VCaP (cell line): ENCODE measurements around the gene EVC2.
"Not testable (repeated sequence)": the region's sequence is repeated elsewhere in the genome, so short reads cannot be mapped to it uniquely, and the experiment has no call there.

Source experiments
- H3K27ac ChIP-seq: fragments of 450-650 bp; 2 replicates; pipeline ENCODE4 v1.5.1; 2017
- TF ChIP-seq, protein P1 (sequence below): fragments of 450-650 bp; conservative IDR thresholded peaks from 2 replicates; pipeline ENCODE4 v1.5.1; 2017; ENCODE audit warnings: mild to moderate bottlenecking, moderate library complexity

EVC2 gene

DNA sequence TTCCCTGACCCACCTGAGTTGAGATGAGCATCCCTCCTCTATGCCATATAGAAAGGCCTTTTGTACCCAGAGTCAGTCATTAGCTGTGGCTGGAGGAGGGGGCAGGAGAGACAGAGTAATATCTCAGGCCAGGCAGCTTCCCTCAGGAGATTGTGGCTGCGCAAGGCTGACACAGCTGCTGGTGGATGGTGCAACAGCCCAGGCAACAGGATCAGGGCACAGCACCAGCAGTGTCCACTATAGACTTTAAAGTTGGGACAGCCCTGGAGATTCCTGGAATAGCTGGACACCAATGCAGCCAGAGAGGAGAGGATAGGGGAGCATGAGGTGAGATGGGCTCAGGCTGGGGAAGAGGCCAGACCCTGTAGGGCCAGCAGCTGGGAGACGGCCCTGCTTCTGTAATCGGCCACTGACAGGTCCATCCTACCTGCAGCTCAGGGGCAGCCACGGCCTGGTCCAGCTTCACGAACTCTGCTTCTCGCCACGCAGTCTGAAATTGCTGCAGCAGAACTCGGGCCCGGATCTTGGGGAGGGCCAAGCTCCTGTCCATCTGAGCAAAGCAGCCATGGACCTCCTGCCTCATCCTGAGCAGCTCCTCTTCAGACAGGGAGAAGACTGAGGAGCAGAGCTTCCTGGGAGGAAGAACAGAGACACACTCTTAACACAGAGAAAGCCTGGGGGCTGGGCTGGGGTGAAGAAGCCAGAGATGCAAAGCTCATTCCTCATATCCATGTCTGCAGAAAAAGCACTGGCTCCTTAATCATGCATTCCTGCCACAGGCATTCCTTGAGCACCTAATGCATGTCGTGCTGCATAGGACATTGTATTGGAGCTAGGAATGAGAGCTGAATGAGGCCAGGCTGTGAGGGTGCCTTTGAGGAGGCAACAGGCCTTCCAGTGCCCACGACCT lies 90.1 kb downstream of the EVC2 start:
- TF ChIP-seq, protein P1, sequence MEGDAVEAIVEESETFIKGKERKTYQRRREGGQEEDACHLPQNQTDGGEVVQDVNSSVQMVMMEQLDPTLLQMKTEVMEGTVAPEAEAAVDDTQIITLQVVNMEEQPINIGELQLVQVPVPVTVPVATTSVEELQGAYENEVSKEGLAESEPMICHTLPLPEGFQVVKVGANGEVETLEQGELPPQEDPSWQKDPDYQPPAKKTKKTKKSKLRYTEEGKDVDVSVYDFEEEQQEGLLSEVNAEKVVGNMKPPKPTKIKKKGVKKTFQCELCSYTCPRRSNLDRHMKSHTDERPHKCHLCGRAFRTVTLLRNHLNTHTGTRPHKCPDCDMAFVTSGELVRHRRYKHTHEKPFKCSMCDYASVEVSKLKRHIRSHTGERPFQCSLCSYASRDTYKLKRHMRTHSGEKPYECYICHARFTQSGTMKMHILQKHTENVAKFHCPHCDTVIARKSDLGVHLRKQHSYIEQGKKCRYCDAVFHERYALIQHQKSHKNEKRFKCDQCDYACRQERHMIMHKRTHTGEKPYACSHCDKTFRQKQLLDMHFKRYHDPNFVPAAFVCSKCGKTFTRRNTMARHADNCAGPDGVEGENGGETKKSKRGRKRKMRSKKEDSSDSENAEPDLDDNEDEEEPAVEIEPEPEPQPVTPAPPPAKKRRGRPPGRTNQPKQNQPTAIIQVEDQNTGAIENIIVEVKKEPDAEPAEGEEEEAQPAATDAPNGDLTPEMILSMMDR, result no peak
- no peak overlapping the region for H3K27ac ChIP-seq

GRCh38 chr4:5616331-5616950 lies 91.9 kb downstream of the EVC2 start:
- TF ChIP-seq, protein P1, result no peak
- no peak overlapping the region for H3K27ac ChIP-seq

DNA sequence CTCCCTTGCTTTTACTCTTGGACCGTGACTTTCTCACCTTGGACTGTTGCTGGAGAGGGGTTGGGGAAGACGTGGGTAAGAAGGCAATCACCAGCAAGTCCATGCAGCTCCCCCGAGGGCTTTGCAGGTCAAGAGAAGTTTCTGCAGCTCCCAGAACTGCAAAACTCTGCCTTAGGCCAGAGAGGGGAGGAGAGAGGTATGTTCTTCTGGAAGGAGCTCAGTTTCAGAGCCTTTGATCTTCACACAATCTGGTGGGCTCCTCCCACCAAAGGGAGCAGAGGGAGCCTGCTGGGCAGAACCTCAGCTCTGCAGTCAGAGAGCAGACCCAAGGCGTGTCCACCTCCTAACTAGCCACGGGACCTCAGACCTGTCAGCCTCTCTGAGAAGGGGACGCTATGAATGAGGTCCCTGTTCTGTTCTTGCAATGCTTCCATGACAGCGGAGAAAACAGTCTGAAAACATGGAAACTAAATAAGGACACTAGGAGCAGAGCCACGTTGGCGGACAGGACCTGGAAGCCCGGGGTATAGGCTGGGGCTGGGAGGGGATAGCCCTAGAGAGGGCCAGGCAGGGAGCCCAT lies 92.8 kb downstream of the EVC2 start:
- TF ChIP-seq, protein P1, result no peak

DNA sequence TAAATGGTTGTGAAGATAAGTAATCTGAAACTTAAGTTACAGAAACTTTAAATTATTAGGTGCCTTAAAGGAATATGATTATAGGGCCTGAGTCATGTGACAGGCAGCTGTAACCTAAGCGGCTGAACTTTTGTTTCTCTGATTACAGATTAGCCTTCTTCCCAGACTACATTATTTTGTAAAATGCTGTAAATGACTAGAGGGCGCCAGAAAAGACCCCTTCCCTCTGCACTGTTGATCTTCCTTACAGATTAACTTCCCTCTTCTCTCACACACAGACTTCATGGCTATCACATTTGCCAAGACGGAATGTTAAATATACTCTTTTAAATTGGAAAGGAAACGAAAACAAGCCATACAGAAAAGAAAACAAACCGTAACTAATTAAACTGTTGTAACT lies 96.6 kb downstream of the EVC2 start:
- TF ChIP-seq, protein P1, result no peak

More for the DNA sequence above, 92.8 kb downstream of the EVC2 start:
- no peak overlapping the region for H3K27ac ChIP-seq

DNA sequence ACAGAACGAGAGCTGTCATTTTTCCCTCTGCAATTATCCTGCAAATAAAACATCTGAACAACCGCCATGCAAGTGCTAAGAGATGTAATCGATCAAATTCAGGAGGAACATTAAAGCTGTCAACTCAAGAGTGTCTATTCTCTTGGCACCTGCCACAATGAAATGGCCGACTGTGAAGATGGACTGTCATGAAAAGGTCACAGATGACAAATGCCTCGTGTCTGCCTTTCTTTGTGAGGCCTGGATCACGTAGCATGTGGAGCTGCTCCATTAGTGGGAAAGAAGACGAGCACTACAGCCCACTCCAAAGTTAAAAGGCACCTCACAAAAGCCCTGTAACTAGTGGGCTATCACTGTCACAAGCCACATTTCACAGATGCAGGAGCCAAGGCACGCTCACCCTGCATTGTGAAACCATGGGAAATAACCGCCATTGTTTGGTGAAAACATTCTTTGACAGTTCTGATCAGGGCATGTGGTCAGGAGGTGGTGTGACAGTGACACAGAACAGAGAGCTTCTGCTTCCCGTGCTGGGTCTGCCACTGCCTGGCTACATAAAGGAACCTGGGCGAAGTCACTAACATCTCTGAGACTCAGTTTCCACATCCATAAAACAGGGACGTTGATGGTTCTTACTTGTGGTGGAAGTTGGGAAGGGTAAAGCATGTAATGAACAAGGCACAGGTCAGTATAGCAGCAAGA lies 98.9 kb downstream of the EVC2 start:
- TF ChIP-seq, protein P1, result no peak
- H3K27ac ChIP-seq, result no peak overlapping the region

More for the DNA sequence above, 96.6 kb downstream of the EVC2 start:
- no peak overlapping the region for H3K27ac ChIP-seq

DNA sequence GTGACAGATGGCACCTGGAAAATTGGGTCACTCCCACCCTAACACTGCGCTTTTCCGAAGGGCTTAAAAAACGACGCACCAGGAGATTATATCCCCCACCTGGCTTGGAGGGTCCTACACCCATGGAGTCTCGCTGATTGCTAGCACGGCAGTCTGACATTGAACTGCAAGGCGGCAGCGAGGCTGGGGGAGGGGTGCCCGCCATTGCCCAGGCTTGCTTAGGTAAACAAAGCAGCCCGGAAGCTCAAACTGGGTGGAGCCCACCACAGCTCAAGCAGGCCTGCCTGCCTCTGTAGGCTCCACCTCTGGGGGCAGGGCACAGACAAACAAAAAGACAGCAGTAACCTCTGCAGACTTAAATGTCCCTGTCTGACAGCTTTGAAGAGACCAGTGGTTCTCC lies 114.5 kb downstream of the EVC2 start:
- not testable (repeated sequence) for H3K27ac ChIP-seq

- TF ChIP-seq, protein P1, result no peak
- no peak overlapping the region for H3K27ac ChIP-seq
Measured at GRCh38 chr4:5592272-5592671, 116.1 kb downstream of the EVC2 start.
